ENCODE results near the gene B3GAT2. TPM values are rescaled to one million over a fixed set of nuclear protein-coding genes. Genes with fewer than 3 reads are reported as not detected.

The B3GAT2 gene
- total RNA-seq, 1 experiment from 2014 or later: 0.11 TPM

DNA sequence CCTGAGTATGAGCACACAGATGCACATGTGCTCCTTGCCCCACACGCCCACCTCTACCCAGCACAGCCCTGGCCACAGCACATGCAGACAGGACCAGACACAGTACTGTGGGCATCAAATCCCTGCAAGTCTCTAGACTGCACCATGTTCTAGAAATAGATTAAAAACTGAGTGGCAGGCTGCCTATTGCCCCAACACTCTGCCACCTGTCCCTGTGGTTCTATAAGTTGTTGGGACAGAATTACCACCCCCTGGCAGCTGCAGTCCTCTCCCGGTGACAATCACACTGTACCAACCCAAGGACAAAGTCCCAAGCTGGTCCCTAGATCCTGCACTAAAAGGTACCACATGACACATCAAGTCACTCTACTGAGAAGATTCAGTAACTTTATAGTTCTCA, 70.2 kb downstream of the B3GAT2 start:
- Histone ChIP-seq H3K27me3 (replicated peaks; ENCODE audit: control insufficient read depth, insufficient read depth, low read length) (no peaks in the 10 kb centered on the region; the same call in 1 of the 2 replicates), H3K4me1 (no peaks in the 10 kb centered on the region), H3K4me3 (ENCODE audit: low read depth, low read length) (no peak overlapping the region), H3K9me3 (no peaks in the 10 kb centered on the region), H3K36me3 (ENCODE audit: control insufficient read depth, insufficient read depth, low read length) (no peaks in the 10 kb centered on the region)
- POLR2A ChIA-PET: no interaction called here
- no peak for DNase-seq
- CTCF ChIA-PET: no interaction called here
- no peak overlapping the region for H3K27ac Mint-ChIP-seq (ENCODE audit: unreplicated experiment)
- no peak overlapping the region for H3K4me3 Mint-ChIP-seq (ENCODE audit: unreplicated experiment)
- BruUV-seq (replicated peaks): no TSS peak
- TF ChIP-seq, protein P1, sequence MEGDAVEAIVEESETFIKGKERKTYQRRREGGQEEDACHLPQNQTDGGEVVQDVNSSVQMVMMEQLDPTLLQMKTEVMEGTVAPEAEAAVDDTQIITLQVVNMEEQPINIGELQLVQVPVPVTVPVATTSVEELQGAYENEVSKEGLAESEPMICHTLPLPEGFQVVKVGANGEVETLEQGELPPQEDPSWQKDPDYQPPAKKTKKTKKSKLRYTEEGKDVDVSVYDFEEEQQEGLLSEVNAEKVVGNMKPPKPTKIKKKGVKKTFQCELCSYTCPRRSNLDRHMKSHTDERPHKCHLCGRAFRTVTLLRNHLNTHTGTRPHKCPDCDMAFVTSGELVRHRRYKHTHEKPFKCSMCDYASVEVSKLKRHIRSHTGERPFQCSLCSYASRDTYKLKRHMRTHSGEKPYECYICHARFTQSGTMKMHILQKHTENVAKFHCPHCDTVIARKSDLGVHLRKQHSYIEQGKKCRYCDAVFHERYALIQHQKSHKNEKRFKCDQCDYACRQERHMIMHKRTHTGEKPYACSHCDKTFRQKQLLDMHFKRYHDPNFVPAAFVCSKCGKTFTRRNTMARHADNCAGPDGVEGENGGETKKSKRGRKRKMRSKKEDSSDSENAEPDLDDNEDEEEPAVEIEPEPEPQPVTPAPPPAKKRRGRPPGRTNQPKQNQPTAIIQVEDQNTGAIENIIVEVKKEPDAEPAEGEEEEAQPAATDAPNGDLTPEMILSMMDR (IDR thresholded peaks at IDR 0.05; ENCODE audit: insufficient read depth in 1 of 2, low read depth in 1 of 2, low read length in 1 of 2, severe bottlenecking in 1 of 2, unreplicated experiment in 1 of 2): no peak
- no peaks in the 10 kb centered on the region for H3K36me3 Mint-ChIP-seq (ENCODE audit: insufficient read depth, unreplicated experiment)
- peaks cover 7% of the 10 kb centered on the region for H3K27me3 Mint-ChIP-seq (ENCODE audit: insufficient read depth, unreplicated experiment)
- no peaks in the 10 kb centered on the region for H3K9me3 Mint-ChIP-seq (ENCODE audit: unreplicated experiment)
- H3K4me1 Mint-ChIP-seq (ENCODE audit: low read depth, unreplicated experiment): no peaks in the 10 kb centered on the region
- intact Hi-C loops (cut with micrococcal nuclease; ENCODE audit: unreplicated experiment): no loop called here

DNA sequence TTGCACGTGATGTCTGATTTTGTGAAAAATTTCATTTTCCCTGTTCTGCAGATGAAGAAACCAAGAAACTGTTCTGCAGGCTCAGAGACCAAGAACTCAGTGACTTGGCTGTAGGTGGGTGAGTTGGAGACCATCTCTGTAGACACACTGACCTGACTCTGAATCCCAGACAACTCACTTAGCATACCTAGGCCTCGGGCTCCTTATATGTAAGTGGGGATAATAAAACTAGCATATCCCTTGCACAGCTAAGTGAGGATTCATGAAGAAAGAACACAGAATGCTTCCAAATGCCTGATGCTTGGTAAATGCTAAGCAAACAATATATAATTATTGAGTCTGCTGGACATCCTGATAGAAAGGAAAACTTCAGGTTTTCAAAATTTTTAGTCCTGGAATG, 70.8 kb downstream of the B3GAT2 start:
- Mint-ChIP-seq H3K4me1 (ENCODE audit: low read depth, unreplicated experiment) (no peaks in the 10 kb centered on the region), H3K4me3 (ENCODE audit: unreplicated experiment) (no peak overlapping the region), H3K27ac (ENCODE audit: unreplicated experiment) (no peak overlapping the region), H3K27me3 (ENCODE audit: insufficient read depth, unreplicated experiment) (peaks cover 7% of the 10 kb centered on the region), H3K36me3 (ENCODE audit: insufficient read depth, unreplicated experiment) (no peaks in the 10 kb centered on the region), H3K9me3 (ENCODE audit: unreplicated experiment) (no peaks in the 10 kb centered on the region)
- ChIA-PET CTCF (no interaction called here), POLR2A (no interaction called here)
- Histone ChIP-seq H3K9me3 (no peaks in the 10 kb centered on the region), H3K4me1 (no peaks in the 10 kb centered on the region), H3K36me3 (ENCODE audit: control insufficient read depth, insufficient read depth, low read length) (no peaks in the 10 kb centered on the region), H3K4me3 (ENCODE audit: low read depth, low read length) (no peak overlapping the region), H3K27me3 (replicated peaks; ENCODE audit: control insufficient read depth, insufficient read depth, low read length) (no peaks in the 10 kb centered on the region; the same call in 1 of the 2 replicates)
- no TSS peak for BruUV-seq (replicated peaks)
- TF ChIP-seq, protein P1 (IDR thresholded peaks at IDR 0.05; ENCODE audit: insufficient read depth in 1 of 2, low read depth in 1 of 2, low read length in 1 of 2, severe bottlenecking in 1 of 2, unreplicated experiment in 1 of 2): no peak
- DNase-seq: no peak
- intact Hi-C loops (cut with micrococcal nuclease; ENCODE audit: unreplicated experiment): no loop called here

DNA sequence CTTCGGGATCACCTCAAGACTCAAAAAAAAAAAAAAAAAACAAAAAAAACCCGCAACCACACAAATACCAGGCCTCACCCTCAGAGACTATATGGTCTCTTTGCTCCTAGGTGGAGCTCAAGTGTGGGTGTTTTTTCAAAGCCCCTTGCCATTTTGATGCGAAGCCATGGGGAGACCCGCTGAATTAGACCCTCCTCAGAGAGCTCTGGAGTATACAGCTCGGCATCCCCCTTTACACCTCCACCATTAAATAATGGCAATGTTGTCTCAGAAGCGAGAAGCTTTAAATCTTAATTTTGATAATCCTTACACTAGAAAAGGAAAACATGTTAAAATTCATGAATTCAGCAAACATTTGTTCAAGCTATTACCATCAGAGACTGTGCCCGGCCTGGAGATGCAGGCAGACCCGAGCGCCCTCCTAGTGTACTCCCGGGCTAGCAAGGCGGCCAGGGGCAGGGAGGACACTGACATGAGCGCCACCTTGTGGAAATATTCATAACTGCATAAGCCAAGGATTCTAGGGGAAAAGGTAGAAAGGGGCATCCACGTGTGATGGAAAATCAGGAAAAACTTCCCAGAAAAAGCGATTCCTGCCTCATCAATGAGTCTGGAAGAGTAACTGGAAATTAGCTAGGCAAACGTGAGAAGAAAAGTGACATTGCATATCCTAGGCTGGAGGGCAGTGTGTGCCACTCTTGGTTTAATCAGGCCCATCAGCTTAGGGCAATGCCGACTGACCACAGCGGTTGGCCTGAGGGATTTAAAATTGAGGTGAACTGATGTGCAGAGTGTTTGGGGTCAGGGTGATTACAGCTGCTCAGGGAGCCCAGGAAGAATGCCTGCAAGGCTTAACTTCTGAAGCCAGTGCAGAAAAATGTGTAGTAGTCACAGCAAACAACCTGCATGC, 72.5 kb downstream of the B3GAT2 start:
- no peaks in the 10 kb centered on the region for H3K4me1 ChIP-seq
- no peaks in the 10 kb centered on the region; the same call in 1 of the 2 replicates for H3K27me3 ChIP-seq (replicated peaks; ENCODE audit: control insufficient read depth, insufficient read depth, low read length)
- no peak overlapping the region for H3K4me3 ChIP-seq (ENCODE audit: low read depth, low read length)
- H3K4me3 Mint-ChIP-seq (ENCODE audit: unreplicated experiment): no peak overlapping the region
- no peaks in the 10 kb centered on the region for H3K4me1 Mint-ChIP-seq (ENCODE audit: low read depth, unreplicated experiment)
- no peaks in the 10 kb centered on the region for H3K36me3 ChIP-seq (ENCODE audit: control insufficient read depth, insufficient read depth, low read length)
- peaks cover 6% of the 10 kb centered on the region for H3K27me3 Mint-ChIP-seq (ENCODE audit: insufficient read depth, unreplicated experiment)
- H3K9me3 ChIP-seq: no peaks in the 10 kb centered on the region
- no peaks in the 10 kb centered on the region for H3K36me3 Mint-ChIP-seq (ENCODE audit: insufficient read depth, unreplicated experiment)
- TF ChIP-seq, protein P1 (IDR thresholded peaks at IDR 0.05; ENCODE audit: insufficient read depth in 1 of 2, low read depth in 1 of 2, low read length in 1 of 2, severe bottlenecking in 1 of 2, unreplicated experiment in 1 of 2): peak; percentile 78 to 88
- H3K27ac Mint-ChIP-seq (ENCODE audit: unreplicated experiment): no peak overlapping the region
- intact Hi-C loops (cut with micrococcal nuclease; ENCODE audit: unreplicated experiment): loop anchor here (1.0 kb wide), 5 partner anchors 129 to 574 kb away; no protein-coding TSS in a partner anchor
- ChIA-PET CTCF (interaction anchor here (0.6 to 1.4 kb wide), 7 partner anchors 19 to 663 kb away, joined by 3 to 9 read pairs (median 5); no protein-coding TSS in a partner anchor), POLR2A (no interaction called here)
- peak; percentile 55 to 76 for DNase-seq
- H3K9me3 Mint-ChIP-seq (ENCODE audit: unreplicated experiment): no peaks in the 10 kb centered on the region
- no TSS peak for BruUV-seq (replicated peaks)
